Gastroesophageal sphincter (tissue), 3 donors: Measurements from ENCODE around the gene CARS1.

ENCODE experiments used
- CTCF ChIP-seq, 4 experiments: fragments of 200-600 bp in 2 of 4; fragments of 450-650 bp in 2 of 4; sonication (generic) in 1 of 4; IDR thresholded peaks; one replicate each; pipeline ENCODE4 v1.5.1; 2017 to 2019; ENCODE audit warnings: antibody characterized with exemption in 4 of 4, mild to moderate bottlenecking in 2 of 4, moderate library complexity in 2 of 4
- POLR2A ChIP-seq, 2 donors: fragments of 450-650 bp; IDR thresholded peaks; one replicate each; pipeline ENCODE4 v1.6.1; 2017; ENCODE audit warnings: antibody characterized with exemption in 2 of 2, mild to moderate bottlenecking in 2 of 2, moderate library complexity in 1 of 2
- POLR2AphosphoS5 ChIP-seq: sonication (generic); formaldehyde crosslinking; IDR thresholded peaks from one replicate; pipeline ENCODE4 v1.6.1; 2017; ENCODE audit warnings: antibody characterized with exemption

- TF ChIP-seq POLR2A (IDR thresholded peaks at IDR 0.05), result no peak
- no peak for TF ChIP-seq CTCF (IDR thresholded peaks at IDR 0.05)
- TF ChIP-seq POLR2AphosphoS5, result no peak
These were observed 26.7 kb downstream of the CARS1 start for GRCh38 chr11:3030289-3031070.
